HG02938 (cell line): ENCODE measurements around the gene FBXL17.

Experiments used
- ATAC-seq: cut with Tn5 transposase; IDR thresholded peaks from one replicate; pipeline ENCODE4 v1.9.1; 2021; ENCODE audit warnings: mild to moderate bottlenecking, moderate library complexity; ENCODE audit not compliant: unreplicated experiment

The FBXL17 gene

GRCh38 chr5:108375768-108376167, 6.1 kb downstream of the FBXL17 start:
- ATAC-seq = no peak

DNA sequence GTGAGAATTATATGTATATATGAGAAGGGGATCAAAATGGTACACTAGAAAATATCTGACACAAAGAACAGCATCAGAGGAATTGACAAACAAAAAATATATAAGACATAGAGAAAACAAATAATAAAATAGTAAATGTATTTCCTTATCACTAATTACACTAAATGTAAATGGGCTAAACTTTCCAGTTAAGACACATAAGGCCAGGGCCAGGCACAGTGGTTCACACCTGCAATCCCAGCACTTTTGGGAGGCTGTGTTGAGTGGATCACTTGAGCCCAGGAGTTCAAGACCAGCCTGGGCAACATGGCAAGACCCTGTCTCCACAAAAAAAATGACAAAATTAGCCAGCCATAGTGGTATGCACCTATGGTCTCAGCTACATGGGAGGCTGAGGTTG, 8.5 kb downstream of the FBXL17 start:
- no peak for ATAC-seq

DNA sequence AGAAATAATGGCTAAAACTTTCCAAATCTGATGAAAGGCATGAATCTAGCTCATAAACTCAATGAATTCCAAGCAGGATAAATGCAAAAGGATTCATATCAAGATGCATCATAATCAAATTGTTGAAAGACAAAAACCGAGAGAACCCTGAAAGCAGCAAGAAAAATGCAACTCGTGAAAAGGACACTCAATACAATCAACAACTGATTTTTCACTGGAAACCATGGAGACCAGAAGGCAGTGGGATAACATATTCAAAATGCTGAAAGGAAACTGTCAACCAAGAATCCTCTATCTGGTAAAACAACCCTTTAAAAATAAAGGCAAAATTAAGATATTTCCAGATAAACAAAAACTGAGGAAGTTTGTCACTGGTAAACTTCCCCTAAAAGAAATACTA, 9.5 kb downstream of the FBXL17 start:
- no peak for ATAC-seq

GRCh38 chr5:108371263-108371662, 10.6 kb downstream of the FBXL17 start:
- no peak for ATAC-seq

- ATAC-seq = no peak
Measured at GRCh38 chr5:108369167-108369566, 12.7 kb downstream of the FBXL17 start.

DNA sequence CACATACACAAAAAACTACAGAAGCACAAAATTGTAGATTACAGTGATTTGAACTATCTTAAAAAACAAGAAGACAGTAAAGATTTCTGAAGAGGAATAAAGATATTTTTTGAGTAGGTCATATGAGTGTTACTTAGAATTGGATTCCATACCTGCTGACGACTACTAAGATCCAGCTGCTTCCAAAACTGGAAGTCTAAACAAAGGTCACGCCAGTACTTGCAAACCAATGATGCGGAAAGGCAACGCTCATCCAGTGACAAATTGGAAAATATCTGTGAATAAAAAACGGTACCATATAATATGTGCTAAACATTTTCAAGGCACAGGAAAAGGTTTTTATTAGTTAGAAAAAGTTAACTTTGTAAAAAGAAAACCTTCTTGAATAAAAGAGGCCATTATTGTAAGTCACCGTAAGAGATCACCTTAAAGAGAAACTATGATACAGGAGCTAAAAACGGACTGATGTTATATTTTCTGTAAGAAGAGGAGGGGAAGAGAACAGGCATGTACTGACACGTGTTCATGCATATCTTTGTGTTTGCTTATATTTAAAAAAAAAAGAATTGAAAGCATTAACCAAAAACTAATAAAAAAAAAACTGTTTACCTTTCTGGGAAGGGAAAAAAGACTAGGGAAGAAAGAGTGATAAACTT, 14.1 kb downstream of the FBXL17 start:
- ATAC-seq = no peak

- no peak for ATAC-seq
Measured at GRCh38 chr5:108366500-108366899, 15.4 kb downstream of the FBXL17 start.

GRCh38 chr5:108361771-108362170, 20.1 kb downstream of the FBXL17 start:
- ATAC-seq = no peak

- no peak for ATAC-seq
Measured at GRCh38 chr5:108361239-108361638, 20.7 kb downstream of the FBXL17 start.

DNA sequence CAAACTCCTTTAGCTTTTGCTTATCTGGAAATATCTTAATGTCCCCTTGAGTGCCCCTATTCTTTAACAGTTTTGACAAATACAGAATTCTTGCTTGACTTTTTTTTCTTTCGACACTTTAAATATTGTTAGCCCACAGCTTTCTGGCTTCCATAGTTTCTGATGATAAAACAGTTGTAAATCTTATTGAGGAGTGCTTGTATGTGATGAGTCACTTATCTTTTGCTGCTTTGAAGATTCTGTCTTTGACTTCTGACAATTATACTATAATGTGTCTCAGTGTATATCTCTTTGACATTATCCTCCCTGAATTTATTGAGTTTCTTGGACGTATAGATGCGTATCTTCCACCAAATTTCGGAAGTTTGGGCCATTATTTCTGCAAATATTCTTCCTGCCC, 21.6 kb downstream of the FBXL17 start:
- no peak for ATAC-seq

- ATAC-seq = no peak
Measured at GRCh38 chr5:108356286-108356685, 25.6 kb downstream of the FBXL17 start.

GRCh38 chr5:108353087-108353486, 28.8 kb downstream of the FBXL17 start:
- no peak for ATAC-seq

DNA sequence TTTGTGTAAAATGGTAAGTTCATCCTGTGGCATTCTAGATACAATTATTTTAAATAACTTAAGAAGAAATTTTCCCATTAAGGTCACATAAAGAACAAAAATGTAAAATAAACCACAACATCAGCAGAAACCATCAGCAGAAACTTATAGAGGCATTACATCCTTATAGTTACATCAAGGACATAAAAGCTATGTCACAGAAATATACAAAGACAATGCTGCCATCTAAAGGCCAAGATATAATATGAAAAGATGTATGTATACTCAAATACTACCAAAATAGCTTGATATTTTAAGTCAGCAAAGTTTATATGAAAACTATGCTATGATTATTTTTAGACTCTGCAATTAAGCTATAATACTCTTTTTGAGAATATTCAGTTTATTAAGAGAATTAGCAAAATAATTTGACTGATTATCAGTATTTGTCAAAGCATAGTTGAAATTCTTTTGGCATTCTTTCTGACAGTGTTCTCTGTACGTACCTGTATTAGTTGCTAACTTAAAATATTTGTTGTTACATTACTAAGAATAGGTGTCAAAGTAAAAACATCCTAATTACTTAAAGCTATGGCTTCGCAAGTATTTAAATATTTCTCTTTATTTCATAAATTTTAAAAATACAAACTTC, 36.2 kb downstream of the FBXL17 start:
- ATAC-seq = peak; percentile 87

GRCh38 chr5:108344103-108344822, 37.6 kb downstream of the FBXL17 start:
- no peak for ATAC-seq

DNA sequence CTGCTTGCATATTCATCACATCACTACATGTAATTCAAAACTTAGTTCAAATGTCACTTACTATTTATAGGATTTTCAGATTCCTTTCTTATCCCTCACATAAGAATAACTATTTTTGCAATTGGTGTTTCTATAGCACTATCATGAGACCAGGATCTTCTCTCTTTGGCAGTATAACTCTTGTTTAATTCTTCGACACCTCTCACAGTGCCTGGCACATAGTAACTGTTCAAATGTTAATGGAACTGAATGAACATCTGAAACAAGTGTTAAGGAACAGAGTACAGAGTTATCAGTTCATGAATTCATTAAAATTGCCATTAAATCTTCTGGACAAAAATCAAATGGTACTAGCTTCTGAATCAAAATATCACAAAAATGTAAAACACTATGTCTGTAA, 40.0 kb downstream of the FBXL17 start:
- no peak for ATAC-seq

- ATAC-seq = no peak
Measured at GRCh38 chr5:108340131-108340530, 41.8 kb downstream of the FBXL17 start.

DNA sequence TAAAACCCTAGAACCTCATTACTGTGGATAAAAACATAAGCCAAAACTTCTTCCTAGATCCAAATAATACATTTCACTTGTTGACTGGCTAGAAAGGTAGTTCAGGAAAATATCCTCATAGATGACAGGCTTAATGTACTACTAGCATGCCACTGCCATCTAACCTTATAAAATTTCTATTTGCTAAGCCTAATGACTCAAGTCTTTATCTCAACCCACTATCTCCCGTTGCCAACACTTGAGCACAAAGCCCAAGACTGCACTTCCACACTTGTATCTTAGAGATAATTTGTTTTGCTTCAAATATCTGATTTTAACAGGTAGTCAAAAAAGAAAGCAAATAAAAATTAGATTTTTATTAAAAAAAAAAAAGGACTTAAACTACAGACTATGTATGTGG, 42.7 kb downstream of the FBXL17 start:
- ATAC-seq = no peak

DNA sequence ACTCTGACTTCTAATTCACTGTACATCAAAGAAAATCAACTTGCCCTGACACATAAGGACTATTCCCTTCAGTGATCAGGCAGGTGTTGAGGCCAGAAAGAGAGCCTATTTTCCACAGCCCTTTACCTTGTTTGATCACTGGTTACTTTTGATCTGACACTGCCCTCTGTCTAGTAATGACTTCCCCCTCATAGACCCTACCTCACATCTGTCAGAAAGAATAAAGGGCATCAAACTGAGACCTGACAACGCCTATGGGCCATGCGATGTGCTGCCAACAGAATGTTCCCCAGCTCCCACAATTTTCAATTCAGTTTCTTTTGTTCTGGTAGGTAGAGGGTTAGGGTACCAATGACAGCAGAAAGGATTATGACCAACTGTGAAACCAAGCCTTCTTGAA, 47.7 kb downstream of the FBXL17 start:
- no peak for ATAC-seq

DNA sequence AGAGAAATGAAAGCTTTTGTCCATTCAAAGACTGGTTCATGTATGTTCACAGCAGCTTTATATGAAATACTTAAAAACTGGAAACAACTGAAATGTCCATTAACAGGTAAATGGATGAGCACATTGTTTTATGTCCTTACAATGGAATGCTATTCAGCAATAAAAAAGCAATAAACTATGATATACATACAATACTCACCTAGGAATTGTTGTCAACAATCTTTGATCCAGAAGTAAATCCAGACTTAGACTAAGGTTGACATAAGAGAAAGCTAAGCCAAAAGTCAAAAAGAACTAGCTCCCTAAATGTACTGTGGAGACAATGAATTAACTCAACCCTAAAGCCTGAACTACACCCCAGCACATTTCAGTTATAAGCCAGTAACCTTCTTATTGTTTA, 54.9 kb downstream of the FBXL17 start:
- no peak for ATAC-seq

GRCh38 chr5:108324886-108325285, 57.0 kb downstream of the FBXL17 start:
- ATAC-seq = no peak

DNA sequence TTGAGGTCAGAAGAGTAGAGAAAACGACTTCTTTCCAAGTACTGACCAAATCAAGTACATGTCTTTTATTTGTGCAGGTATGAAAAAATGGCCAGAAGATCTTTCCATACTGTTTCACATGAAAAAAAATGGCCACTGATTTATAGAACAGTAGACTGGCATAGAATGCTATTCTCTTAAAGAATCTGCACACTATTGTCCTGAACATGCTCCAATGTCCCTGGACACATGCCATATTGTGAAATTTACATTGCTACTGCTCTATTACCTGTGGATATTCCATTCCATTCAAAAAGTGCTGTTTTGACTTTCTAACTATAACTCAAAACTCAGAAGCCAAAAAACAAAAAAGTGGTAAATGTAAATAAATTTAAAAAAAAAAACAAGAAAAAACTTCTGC, 60.6 kb downstream of the FBXL17 start:
- no peak for ATAC-seq

DNA sequence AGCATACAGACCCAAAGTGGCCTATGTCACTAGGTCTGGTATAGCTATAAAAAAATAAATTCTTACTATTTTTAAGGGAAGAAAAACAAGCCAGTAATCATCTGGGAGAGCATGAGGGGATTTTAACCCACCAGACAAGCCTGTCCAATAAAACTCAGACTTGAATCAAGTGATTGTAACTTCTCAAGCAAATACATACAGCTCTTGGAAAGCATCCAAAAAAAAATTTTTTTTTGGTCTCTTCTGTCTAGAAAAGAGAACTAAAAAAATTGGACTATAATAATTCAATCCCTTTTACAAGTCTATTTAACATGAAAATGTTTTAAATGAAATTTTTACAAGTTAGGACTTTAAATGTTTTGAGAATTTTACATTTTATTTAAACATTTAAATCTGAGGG, 61.7 kb downstream of the FBXL17 start:
- ATAC-seq = no peak
